Adrenal gland (tissue), 5 donors: ENCODE results near the gene SPTB.

Experiments used
- POLR2A ChIP-seq, 2 donors: fragments of 450-650 bp; IDR thresholded peaks; one replicate each; pipeline ENCODE4 v1.6.1; 2017; ENCODE audit warnings: antibody characterized with exemption in 2 of 2, mild to moderate bottlenecking in 2 of 2, moderate library complexity in 1 of 2
- TF ChIP-seq, protein P1 (sequence below), 6 experiments: fragments of 450-650 bp in 4 of 6; fragments of 200-600 bp in 2 of 6; sonication (generic) in 1 of 6; IDR thresholded peaks; 1 replicate in 5 of 6; 2 replicates in 1 of 6; pipeline versions ENCODE4 v1.5.1 to v1.8.0; 2016 to 2021; ENCODE audit warnings: antibody characterized with exemption in 6 of 6, mild to moderate bottlenecking in 2 of 6, moderate library complexity in 1 of 6
- donor health status: DM: no; HTN: no; CAD: no.

DNA sequence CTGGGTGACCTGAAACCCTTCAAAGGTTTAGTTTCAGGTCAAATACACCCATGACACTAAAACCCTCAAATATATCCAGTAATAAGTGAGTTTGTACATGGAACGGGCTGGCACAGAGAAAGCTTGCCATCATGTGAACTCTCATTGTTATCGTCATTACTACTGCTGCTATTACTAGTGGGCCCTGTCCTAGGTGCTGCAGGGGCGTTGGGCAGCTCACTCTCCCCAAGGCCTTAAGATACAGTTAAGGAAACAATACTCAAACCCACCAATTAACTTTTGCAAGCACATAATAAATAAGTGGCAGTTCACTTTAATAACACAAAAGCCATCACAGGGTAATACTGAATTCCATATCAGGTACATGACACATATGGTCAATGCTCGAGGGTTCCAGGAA lies 71.3 kb downstream of the SPTB start:
- TF ChIP-seq, protein P1, sequence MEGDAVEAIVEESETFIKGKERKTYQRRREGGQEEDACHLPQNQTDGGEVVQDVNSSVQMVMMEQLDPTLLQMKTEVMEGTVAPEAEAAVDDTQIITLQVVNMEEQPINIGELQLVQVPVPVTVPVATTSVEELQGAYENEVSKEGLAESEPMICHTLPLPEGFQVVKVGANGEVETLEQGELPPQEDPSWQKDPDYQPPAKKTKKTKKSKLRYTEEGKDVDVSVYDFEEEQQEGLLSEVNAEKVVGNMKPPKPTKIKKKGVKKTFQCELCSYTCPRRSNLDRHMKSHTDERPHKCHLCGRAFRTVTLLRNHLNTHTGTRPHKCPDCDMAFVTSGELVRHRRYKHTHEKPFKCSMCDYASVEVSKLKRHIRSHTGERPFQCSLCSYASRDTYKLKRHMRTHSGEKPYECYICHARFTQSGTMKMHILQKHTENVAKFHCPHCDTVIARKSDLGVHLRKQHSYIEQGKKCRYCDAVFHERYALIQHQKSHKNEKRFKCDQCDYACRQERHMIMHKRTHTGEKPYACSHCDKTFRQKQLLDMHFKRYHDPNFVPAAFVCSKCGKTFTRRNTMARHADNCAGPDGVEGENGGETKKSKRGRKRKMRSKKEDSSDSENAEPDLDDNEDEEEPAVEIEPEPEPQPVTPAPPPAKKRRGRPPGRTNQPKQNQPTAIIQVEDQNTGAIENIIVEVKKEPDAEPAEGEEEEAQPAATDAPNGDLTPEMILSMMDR (IDR thresholded peaks at IDR 0.05): no peak
- no peak for TF ChIP-seq POLR2A (IDR thresholded peaks at IDR 0.05)
